Astrocyte (in vitro differentiated cells and primary cell): ENCODE data around the gene ACD. TPM values are rescaled to one million over a fixed set of nuclear protein-coding genes. Genes with fewer than 3 reads are reported as not detected.

ENCODE experiments used
- DNase-seq: peaks from one replicate; pipeline ENCODE4 v3.0.0-alpha.2; 2010; ENCODE audit warnings: low read depth
- FAIRE-seq: peaks from 2 replicates; lab custom pipeline; 2011; peaks lifted over from hg19 to GRCh38; lab: Jason Lieb, UNC
- H2AFZ ChIP-seq: 2 replicates; pipeline ENCODE4 v1.6.0; 2012; ENCODE audit warnings: low read depth, low read length, inconsistent platforms
- H3K27ac ChIP-seq: 2 replicates; pipeline ENCODE4 v1.5.1; 2011; ENCODE audit warnings: low read depth, low read length, inconsistent platforms
- H3K27me3 ChIP-seq: 2 replicates; pipeline ENCODE4 v1.6.0; 2011; ENCODE audit warnings: low read length, inconsistent platforms; ENCODE audit not compliant: insufficient read depth
- H3K36me3 ChIP-seq: 2 replicates; pipeline ENCODE4 v1.5.1; 2011; ENCODE audit warnings: low read length, inconsistent platforms; ENCODE audit not compliant: insufficient read depth
- H3K4me1 ChIP-seq: 2 replicates; pipeline ENCODE4 v1.5.1; 2011; ENCODE audit warnings: low read length, inconsistent platforms; ENCODE audit not compliant: insufficient read depth
- H3K4me2 ChIP-seq: 2 replicates; pipeline ENCODE4 v1.6.0; 2012; ENCODE audit warnings: low read length, inconsistent platforms
- H3K4me3 ChIP-seq: 2 replicates; pipeline ENCODE4 v1.5.1; 2011; ENCODE audit warnings: low read depth, mild to moderate bottlenecking, low read length, inconsistent platforms; ENCODE audit not compliant: insufficient read depth
- H3K79me2 ChIP-seq: 2 replicates; pipeline ENCODE4 v1.6.0; 2012; ENCODE audit warnings: mild to moderate bottlenecking, low read length, inconsistent platforms; ENCODE audit not compliant: insufficient read depth
- H3K9ac ChIP-seq: 2 replicates; pipeline ENCODE4 v1.6.0; 2012; ENCODE audit warnings: mild to moderate bottlenecking, low read length, inconsistent platforms
- H3K9me3 ChIP-seq: 2 replicates; pipeline ENCODE4 v1.5.1; 2012; ENCODE audit warnings: low read depth, mild to moderate bottlenecking, low read length, inconsistent platforms; ENCODE audit not compliant: insufficient read depth
- H4K20me1 ChIP-seq: 2 replicates; pipeline ENCODE4 v1.6.0; 2012; ENCODE audit warnings: low read length, inconsistent platforms; ENCODE audit not compliant: insufficient read depth
- H3K27ac Mint-ChIP-seq: one replicate; pipeline ENCODE4 v1.8.0; 2021; ENCODE audit warnings: mild to moderate bottlenecking, mixed read lengths; ENCODE audit not compliant: unreplicated experiment
- H3K27me3 Mint-ChIP-seq: one replicate; pipeline ENCODE4 v1.8.0; 2021; ENCODE audit warnings: low read depth, mixed read lengths; ENCODE audit not compliant: unreplicated experiment
- H3K36me3 Mint-ChIP-seq: one replicate; pipeline ENCODE4 v1.8.0; 2021; ENCODE audit warnings: low read depth, mixed read lengths; ENCODE audit not compliant: unreplicated experiment
- H3K4me1 Mint-ChIP-seq: one replicate; pipeline ENCODE4 v1.8.0; 2021; ENCODE audit warnings: low read depth, mixed read lengths; ENCODE audit not compliant: unreplicated experiment
- H3K4me3 Mint-ChIP-seq: one replicate; pipeline ENCODE4 v1.8.0; 2021; ENCODE audit warnings: mild to moderate bottlenecking, moderate library complexity, mixed read lengths; ENCODE audit not compliant: unreplicated experiment
- H3K9me3 Mint-ChIP-seq: one replicate; pipeline ENCODE4 v1.8.0; 2021; ENCODE audit warnings: mild to moderate bottlenecking, mixed read lengths; ENCODE audit not compliant: unreplicated experiment
- CTCF ChIP-seq: IDR thresholded peaks from 2 replicates; pipeline ENCODE4 v1.5.1; 2011; ENCODE audit warnings: low read depth, mild to moderate bottlenecking, inconsistent platforms, low read length, moderate library complexity; ENCODE audit not compliant: insufficient read depth
- EZH2 ChIP-seq: IDR thresholded peaks from 2 replicates; pipeline ENCODE4 v1.6.1; 2012; ENCODE audit warnings: mild to moderate bottlenecking, low read length, inconsistent platforms; ENCODE audit not compliant: insufficient read depth
- total RNA-seq: library from RNA; stranded (reverse); gene quantifications from 2 replicates; pipeline ENCODE4 v1.2.1, GENCODE V29; 2021

Gene ACD
- total RNA-seq, 1 donor from 2014 or later = 11.8 TPM

DNA sequence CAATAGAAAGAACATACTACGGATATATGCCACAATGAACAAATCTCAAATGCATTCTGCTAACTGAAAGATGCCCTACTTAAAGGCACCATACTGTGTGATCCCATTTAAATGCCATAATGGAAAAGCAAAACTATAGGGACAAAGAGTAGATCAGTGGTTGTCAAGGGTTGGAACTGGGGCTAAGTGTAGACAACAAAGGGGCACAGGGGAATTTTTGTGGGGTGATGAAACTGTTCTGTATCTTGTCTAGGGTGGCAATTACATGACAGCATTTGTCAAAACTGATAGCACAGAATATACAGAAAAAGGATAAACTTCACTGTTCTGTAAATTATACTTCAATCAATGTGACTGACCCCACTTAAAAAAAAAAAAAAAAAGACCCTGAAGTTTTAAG is 41.4 kb upstream of the ACD start:
- no peaks in the 10 kb centered on the region for H3K4me1 Mint-ChIP-seq
- no peak overlapping the region for H3K27ac Mint-ChIP-seq
- H3K9ac ChIP-seq = no peak overlapping the region
- H3K4me2 ChIP-seq = no peak overlapping the region
- H3K9me3 Mint-ChIP-seq = no peaks in the 10 kb centered on the region
- H3K36me3 Mint-ChIP-seq = peaks cover 11% of the 10 kb centered on the region
- H2AFZ ChIP-seq = no peak overlapping the region
- no peaks in the 10 kb centered on the region for H3K27me3 ChIP-seq
- no peaks in the 10 kb centered on the region for H3K9me3 ChIP-seq
- no peaks in the 10 kb centered on the region for H3K36me3 ChIP-seq
- FAIRE-seq = no peak
- no peak overlapping the region for H3K4me3 ChIP-seq
- no peak for DNase-seq
- H3K4me3 Mint-ChIP-seq = no peak overlapping the region
- TF ChIP-seq EZH2 (no peak), CTCF (no peak)
- H3K27ac ChIP-seq = no peak overlapping the region
- no peaks in the 10 kb centered on the region for H3K27me3 Mint-ChIP-seq
- no peaks in the 10 kb centered on the region for H3K4me1 ChIP-seq
- H3K79me2 ChIP-seq = peaks cover 52% of the 10 kb centered on the region
- peaks cover 59% of the 10 kb centered on the region for H4K20me1 ChIP-seq

DNA sequence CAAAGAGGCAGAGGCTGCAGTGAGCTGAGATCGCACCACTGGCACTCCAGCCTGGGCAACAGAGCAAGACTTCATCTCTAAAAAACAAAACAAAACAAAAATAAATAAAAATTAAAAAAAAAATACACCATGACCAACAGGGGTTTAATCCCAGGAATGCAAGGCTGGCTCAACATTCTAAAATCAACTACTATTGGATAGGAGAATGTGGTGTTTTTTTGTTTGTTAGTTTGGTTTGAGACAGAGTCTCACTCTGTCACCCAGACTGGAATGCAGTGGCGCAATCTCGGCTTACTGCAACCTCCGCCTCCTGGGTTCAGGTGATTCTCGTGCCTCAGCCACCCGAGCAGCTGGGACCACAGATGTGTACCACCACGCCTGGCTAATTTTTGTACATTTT is 39.2 kb upstream of the ACD start:
- peaks cover 11% of the 10 kb centered on the region for H3K36me3 Mint-ChIP-seq
- Histone ChIP-seq H3K9ac (no peak overlapping the region), H3K4me2 (no peak overlapping the region), H3K79me2 (peaks cover 41% of the 10 kb centered on the region), H3K27me3 (no peaks in the 10 kb centered on the region), H3K4me3 (no peak overlapping the region), H3K36me3 (no peaks in the 10 kb centered on the region), H3K4me1 (no peaks in the 10 kb centered on the region), H3K9me3 (no peaks in the 10 kb centered on the region), H2AFZ (no peak overlapping the region), H3K27ac (no peak overlapping the region), H4K20me1 (peaks cover 49% of the 10 kb centered on the region)
- FAIRE-seq (no peak), DNase-seq (no peak)
- TF ChIP-seq CTCF = no peak
- no peak for TF ChIP-seq EZH2
- no peak overlapping the region for H3K4me3 Mint-ChIP-seq
- H3K27me3 Mint-ChIP-seq = no peaks in the 10 kb centered on the region
- H3K27ac Mint-ChIP-seq = no peak overlapping the region
- no peaks in the 10 kb centered on the region for H3K4me1 Mint-ChIP-seq
- no peaks in the 10 kb centered on the region for H3K9me3 Mint-ChIP-seq

- Mint-ChIP-seq H3K4me1 (no peaks in the 10 kb centered on the region), H3K9me3 (no peaks in the 10 kb centered on the region), H3K27ac (no peak overlapping the region), H3K36me3 (peaks cover 11% of the 10 kb centered on the region), H3K27me3 (no peaks in the 10 kb centered on the region), H3K4me3 (no peak overlapping the region)
- TF ChIP-seq EZH2 (no peak), CTCF (no peak)
- H2AFZ ChIP-seq = no peak overlapping the region
- no peak overlapping the region for H3K9ac ChIP-seq
- H3K27me3 ChIP-seq = no peaks in the 10 kb centered on the region
- no peak overlapping the region for H3K27ac ChIP-seq
- no peak overlapping the region for H3K4me2 ChIP-seq
- no peak for FAIRE-seq
- H3K4me1 ChIP-seq = no peaks in the 10 kb centered on the region
- H4K20me1 ChIP-seq = peaks cover 46% of the 10 kb centered on the region
- H3K9me3 ChIP-seq = no peaks in the 10 kb centered on the region
- no peaks in the 10 kb centered on the region for H3K36me3 ChIP-seq
- H3K79me2 ChIP-seq = peaks cover 35% of the 10 kb centered on the region
- no peak for DNase-seq
- H3K4me3 ChIP-seq = no peak overlapping the region
These were observed 37.5 kb upstream of the ACD start for GRCh38 chr16:67697422-67698185.
